ENCODE data around the gene NLGN1. TPM values are rescaled to one million over a fixed set of nuclear protein-coding genes. Genes with fewer than 3 reads are reported as not detected.

The NLGN1 gene
- total and polyA plus RNA-seq, 5 donors from 2014 or later: not detected

GRCh38 chr3:173641696-173642095, 244.2 kb downstream of the NLGN1 start:
- H3K4me1 Mint-ChIP-seq: no peaks in the 10 kb centered on the region
- no peak overlapping the region for H3K27ac ChIP-seq (ENCODE audit: insufficient read depth, low read length, poor library complexity, severe bottlenecking)
- no peak overlapping the region for H3K4me3 ChIP-seq (ENCODE audit: low read depth, low read length)
- H3K4me1 ChIP-seq (ENCODE audit: control insufficient read depth, insufficient read depth, low read length, poor library complexity, severe bottlenecking): no peaks in the 10 kb centered on the region
- H3K9me3 ChIP-seq (ENCODE audit: control insufficient read depth in 2 of 2, low read length in 2 of 2): peaks cover 0 to 9% of the 10 kb centered on the region in 2 experiments
- H3K4me3 Mint-ChIP-seq: no peak overlapping the region
- H3K27me3 Mint-ChIP-seq: no peaks in the 10 kb centered on the region
- no peaks in the 10 kb centered on the region for H3K36me3 ChIP-seq (ENCODE audit: control insufficient read depth, insufficient read depth, low read length)
- ATAC-seq (ENCODE audit: low read depth in 2 of 2): no peak
- no peaks in the 10 kb centered on the region for H3K27me3 ChIP-seq (ENCODE audit: control insufficient read depth, insufficient read depth, low read length)
- H3K36me3 Mint-ChIP-seq: no peaks in the 10 kb centered on the region
- DNase-seq: no peak
- H3K9me3 Mint-ChIP-seq: peaks cover 0 to 12% (median 5%) of the 10 kb centered on the region in 7 donors
- H3K27ac Mint-ChIP-seq: no peak overlapping the region

- DNase-seq (no peak), ATAC-seq (ENCODE audit: low read depth in 2 of 2) (no peak)
- no peaks in the 10 kb centered on the region for H3K36me3 ChIP-seq (ENCODE audit: control insufficient read depth, insufficient read depth, low read length)
- no peaks in the 10 kb centered on the region for H3K4me1 Mint-ChIP-seq
- no peaks in the 10 kb centered on the region for H3K4me1 ChIP-seq (ENCODE audit: control insufficient read depth, insufficient read depth, low read length, poor library complexity, severe bottlenecking)
- no peaks in the 10 kb centered on the region for H3K36me3 Mint-ChIP-seq
- H3K9me3 ChIP-seq (ENCODE audit: control insufficient read depth in 2 of 2, low read length in 2 of 2): peaks cover 0 to 9% of the 10 kb centered on the region in 2 experiments
- H3K4me3 ChIP-seq (ENCODE audit: low read depth, low read length): no peak overlapping the region
- peaks cover 0 to 6% (median 5%) of the 10 kb centered on the region in 7 donors for H3K9me3 Mint-ChIP-seq
- H3K27me3 ChIP-seq (ENCODE audit: control insufficient read depth, insufficient read depth, low read length): no peaks in the 10 kb centered on the region
- H3K27me3 Mint-ChIP-seq: no peaks in the 10 kb centered on the region
- H3K27ac ChIP-seq (ENCODE audit: insufficient read depth, low read length, poor library complexity, severe bottlenecking): no peak overlapping the region
- no peak overlapping the region for H3K4me3 Mint-ChIP-seq
- H3K27ac Mint-ChIP-seq: no peak overlapping the region
Observed at GRCh38 chr3:173644086-173645082, 246.8 kb downstream of the NLGN1 start.

GRCh38 chr3:173650596-173650995, 253.1 kb downstream of the NLGN1 start:
- ATAC-seq (ENCODE audit: low read depth in 2 of 2) (no peak), DNase-seq (no peak)
- Histone ChIP-seq H3K4me1 (ENCODE audit: control insufficient read depth, insufficient read depth, low read length, poor library complexity, severe bottlenecking) (no peaks in the 10 kb centered on the region), H3K4me3 (ENCODE audit: low read depth, low read length) (no peak overlapping the region), H3K27ac (ENCODE audit: insufficient read depth, low read length, poor library complexity, severe bottlenecking) (no peak overlapping the region), H3K36me3 (ENCODE audit: control insufficient read depth, insufficient read depth, low read length) (no peaks in the 10 kb centered on the region), H3K9me3 (ENCODE audit: control insufficient read depth in 2 of 2, low read length in 2 of 2) (peaks cover 0 to 1% of the 10 kb centered on the region in 2 experiments), H3K27me3 (ENCODE audit: control insufficient read depth, insufficient read depth, low read length) (no peaks in the 10 kb centered on the region)
- Mint-ChIP-seq H3K4me1 (no peaks in the 10 kb centered on the region), H3K27me3 (no peaks in the 10 kb centered on the region), H3K36me3 (no peaks in the 10 kb centered on the region), H3K9me3 (peaks cover 0 to 12% (median 4%) of the 10 kb centered on the region in 7 donors), H3K27ac (no peak overlapping the region), H3K4me3 (no peak overlapping the region)

GRCh38 chr3:173652093-173652492, 254.5 kb downstream of the NLGN1 start:
- Mint-ChIP-seq H3K4me3 (no peak overlapping the region), H3K27ac (no peak overlapping the region), H3K27me3 (no peaks in the 10 kb centered on the region), H3K4me1 (no peaks in the 10 kb centered on the region), H3K9me3 (peaks cover 0 to 12% (median 2%) of the 10 kb centered on the region in 7 donors), H3K36me3 (no peaks in the 10 kb centered on the region)
- no peak for DNase-seq
- Histone ChIP-seq H3K27me3 (ENCODE audit: control insufficient read depth, insufficient read depth, low read length) (no peaks in the 10 kb centered on the region), H3K4me3 (ENCODE audit: low read depth, low read length) (no peak overlapping the region), H3K4me1 (ENCODE audit: control insufficient read depth, insufficient read depth, low read length, poor library complexity, severe bottlenecking) (no peaks in the 10 kb centered on the region), H3K36me3 (ENCODE audit: control insufficient read depth, insufficient read depth, low read length) (no peaks in the 10 kb centered on the region), H3K27ac (ENCODE audit: insufficient read depth, low read length, poor library complexity, severe bottlenecking) (no peak overlapping the region), H3K9me3 (ENCODE audit: control insufficient read depth in 2 of 2, low read length in 2 of 2) (no peaks in the 10 kb centered on the region)
- no peak for ATAC-seq (ENCODE audit: low read depth in 2 of 2)

GRCh38 chr3:173653781-173654180, 256.2 kb downstream of the NLGN1 start:
- H3K4me3 ChIP-seq (ENCODE audit: low read depth, low read length): no peak overlapping the region
- no peaks in the 10 kb centered on the region for H3K36me3 ChIP-seq (ENCODE audit: control insufficient read depth, insufficient read depth, low read length)
- H3K9me3 ChIP-seq (ENCODE audit: control insufficient read depth in 2 of 2, low read length in 2 of 2): no peaks in the 10 kb centered on the region
- H3K27me3 Mint-ChIP-seq: no peaks in the 10 kb centered on the region
- DNase-seq (no peak), ATAC-seq (ENCODE audit: low read depth in 2 of 2) (no peak)
- H3K4me1 Mint-ChIP-seq: no peaks in the 10 kb centered on the region
- H3K4me3 Mint-ChIP-seq: no peak overlapping the region
- no peaks in the 10 kb centered on the region for H3K36me3 Mint-ChIP-seq
- H3K27me3 ChIP-seq (ENCODE audit: control insufficient read depth, insufficient read depth, low read length): no peaks in the 10 kb centered on the region
- H3K9me3 Mint-ChIP-seq: peaks cover 0 to 12% (median 2%) of the 10 kb centered on the region in 7 donors
- H3K4me1 ChIP-seq (ENCODE audit: control insufficient read depth, insufficient read depth, low read length, poor library complexity, severe bottlenecking): no peaks in the 10 kb centered on the region
- no peak overlapping the region for H3K27ac Mint-ChIP-seq
- no peak overlapping the region for H3K27ac ChIP-seq (ENCODE audit: insufficient read depth, low read length, poor library complexity, severe bottlenecking)

- no peak overlapping the region for H3K27ac Mint-ChIP-seq
- H3K27me3 Mint-ChIP-seq: no peaks in the 10 kb centered on the region
- ATAC-seq (ENCODE audit: low read depth in 2 of 2): no peak
Observed at GRCh38 chr3:173659972-173660371, 262.4 kb downstream of the NLGN1 start.

GRCh38 chr3:173660645-173661299, 263.2 kb downstream of the NLGN1 start:
- H3K9me3 ChIP-seq (ENCODE audit: control insufficient read depth in 2 of 2, low read length in 2 of 2): no peaks in the 10 kb centered on the region
- ATAC-seq (ENCODE audit: low read depth in 2 of 2) (no peak), DNase-seq (no peak)
- H3K36me3 ChIP-seq (ENCODE audit: control insufficient read depth, insufficient read depth, low read length): no peaks in the 10 kb centered on the region
- H3K4me3 ChIP-seq (ENCODE audit: low read depth, low read length): no peak overlapping the region
- no peaks in the 10 kb centered on the region for H3K4me1 Mint-ChIP-seq
- no peak overlapping the region for H3K27ac Mint-ChIP-seq
- H3K4me1 ChIP-seq (ENCODE audit: control insufficient read depth, insufficient read depth, low read length, poor library complexity, severe bottlenecking): no peaks in the 10 kb centered on the region
- peaks cover 0 to 3% (median 0%) of the 10 kb centered on the region in 7 donors for H3K9me3 Mint-ChIP-seq
- no peaks in the 10 kb centered on the region for H3K36me3 Mint-ChIP-seq
- H3K27me3 Mint-ChIP-seq: no peaks in the 10 kb centered on the region
- H3K4me3 Mint-ChIP-seq: no peak overlapping the region
- no peaks in the 10 kb centered on the region for H3K27me3 ChIP-seq (ENCODE audit: control insufficient read depth, insufficient read depth, low read length)
- no peak overlapping the region for H3K27ac ChIP-seq (ENCODE audit: insufficient read depth, low read length, poor library complexity, severe bottlenecking)

More at GRCh38 chr3:173659972-173660371, 262.4 kb downstream of the NLGN1 start:
- H3K4me3 ChIP-seq (ENCODE audit: low read depth, low read length): no peak overlapping the region
- no peak overlapping the region for H3K27ac ChIP-seq (ENCODE audit: insufficient read depth, low read length, poor library complexity, severe bottlenecking)
- Mint-ChIP-seq H3K4me3 (no peak overlapping the region), H3K4me1 (no peaks in the 10 kb centered on the region), H3K9me3 (peaks cover 0 to 3% (median 0%) of the 10 kb centered on the region in 7 donors), H3K36me3 (no peaks in the 10 kb centered on the region)
- no peak for DNase-seq
- no peaks in the 10 kb centered on the region for H3K27me3 ChIP-seq (ENCODE audit: control insufficient read depth, insufficient read depth, low read length)
- no peaks in the 10 kb centered on the region for H3K9me3 ChIP-seq (ENCODE audit: control insufficient read depth in 2 of 2, low read length in 2 of 2)
- H3K36me3 ChIP-seq (ENCODE audit: control insufficient read depth, insufficient read depth, low read length): no peaks in the 10 kb centered on the region
- no peaks in the 10 kb centered on the region for H3K4me1 ChIP-seq (ENCODE audit: control insufficient read depth, insufficient read depth, low read length, poor library complexity, severe bottlenecking)

Measured in CD4-positive, CD25-positive, alpha-beta regulatory T cell (primary cell).